HG03521 (cell line): ENCODE results near the gene MACROD1.

Source experiments
- ATAC-seq: cut with Tn5 transposase; IDR thresholded peaks from one replicate; pipeline ENCODE4 v1.9.1; 2021; ENCODE audit warnings: mild to moderate bottlenecking, moderate library complexity; ENCODE audit not compliant: unreplicated experiment

Gene MACROD1

DNA sequence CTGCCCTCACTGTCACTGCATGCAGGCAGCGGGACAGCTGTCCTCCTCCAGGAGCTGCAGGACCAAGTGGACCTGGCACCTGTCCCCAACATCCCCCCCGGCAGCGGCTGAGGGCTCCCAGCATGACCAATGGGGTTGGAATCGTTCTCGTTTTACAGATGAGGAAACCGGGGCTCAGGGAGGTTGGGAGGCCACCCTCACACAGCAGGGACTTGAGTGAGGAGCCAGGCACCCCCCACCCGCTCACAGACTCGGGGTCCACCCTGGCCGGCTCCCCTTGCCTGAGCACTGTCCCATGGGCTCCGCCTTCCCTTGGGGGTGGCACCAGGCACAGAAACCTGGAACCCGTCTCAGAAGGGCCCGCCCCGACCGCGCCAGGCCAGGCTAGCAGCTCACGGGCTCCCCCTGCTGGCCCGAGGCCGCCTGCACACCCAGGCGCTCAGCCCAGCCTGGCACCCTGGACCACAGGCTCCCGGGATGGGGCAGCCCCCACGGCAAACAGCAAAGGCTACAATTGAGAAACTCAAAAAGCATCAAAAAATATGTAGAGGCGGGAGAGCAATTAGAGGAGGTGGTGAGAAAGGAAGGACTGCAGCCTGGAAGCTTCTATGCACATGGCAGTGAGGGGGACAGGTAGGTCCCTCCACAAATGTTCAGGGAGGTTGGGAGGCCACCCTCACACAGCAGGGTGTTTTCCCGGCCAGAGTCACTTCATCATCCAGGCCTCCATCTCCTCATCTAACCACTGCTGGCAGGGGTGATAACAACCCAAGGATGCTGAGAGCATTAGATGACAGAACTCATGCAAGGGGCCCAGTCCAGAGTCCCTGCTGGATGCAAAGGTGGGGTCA is 12.8 kb downstream of the MACROD1 start:
- ATAC-seq: no peak

DNA sequence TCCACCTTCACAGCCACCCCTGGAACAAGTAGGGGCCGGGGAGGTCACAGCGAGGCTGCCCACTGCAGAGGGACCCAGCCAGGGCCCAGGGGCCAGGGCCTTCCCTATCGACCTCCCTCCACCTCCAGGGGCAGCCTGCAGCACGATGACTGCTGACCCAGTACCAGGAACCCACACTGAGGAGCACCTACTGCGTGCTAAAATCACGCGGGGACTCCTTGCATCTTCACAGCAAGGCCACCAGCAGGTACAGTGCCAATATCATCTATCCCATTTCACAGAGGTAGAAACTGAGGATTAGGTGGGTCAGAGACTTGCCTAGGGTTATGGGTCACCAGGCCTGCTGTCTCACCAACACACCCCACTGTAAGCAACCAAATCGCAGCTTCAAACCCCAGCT is 14.6 kb downstream of the MACROD1 start:
- no peak for ATAC-seq

DNA sequence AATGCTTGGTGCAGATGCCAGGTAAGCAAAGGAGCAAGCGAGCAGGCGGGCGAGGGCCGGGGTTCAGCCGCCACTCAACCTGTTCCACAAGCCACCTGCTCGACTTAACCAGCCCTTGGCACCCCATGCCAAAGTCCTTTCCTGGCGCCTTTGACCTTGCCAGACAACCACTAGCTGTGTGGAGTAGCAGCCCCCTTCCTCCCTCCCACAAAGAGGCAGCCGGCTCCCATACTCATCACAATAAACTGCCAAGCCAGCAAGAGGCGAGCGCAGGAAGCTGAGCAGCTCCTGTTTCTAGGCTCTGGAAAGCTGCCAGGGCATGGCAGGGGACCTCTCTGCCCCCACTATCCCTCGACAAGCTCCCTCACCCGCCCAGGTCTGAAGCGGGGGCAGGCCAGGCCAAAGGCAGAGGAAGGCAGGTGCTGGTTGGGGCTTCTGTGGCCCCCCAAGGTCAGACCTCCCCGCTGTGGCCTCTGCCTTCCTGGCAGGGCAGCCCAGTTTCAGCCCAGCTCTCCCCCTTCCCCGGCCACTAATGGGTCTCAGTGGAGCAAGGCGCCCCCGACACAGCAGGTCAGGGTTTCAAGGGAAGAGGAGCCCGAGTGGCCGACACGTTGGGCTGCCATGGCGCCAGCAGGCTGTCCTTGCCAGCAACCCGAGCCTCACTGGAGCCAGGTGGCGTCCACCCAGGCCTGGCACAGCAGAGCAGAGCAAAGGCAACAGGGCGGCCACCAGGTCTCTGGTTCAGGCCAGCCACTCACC is 15.3 kb downstream of the MACROD1 start:
- no peak for ATAC-seq

DNA sequence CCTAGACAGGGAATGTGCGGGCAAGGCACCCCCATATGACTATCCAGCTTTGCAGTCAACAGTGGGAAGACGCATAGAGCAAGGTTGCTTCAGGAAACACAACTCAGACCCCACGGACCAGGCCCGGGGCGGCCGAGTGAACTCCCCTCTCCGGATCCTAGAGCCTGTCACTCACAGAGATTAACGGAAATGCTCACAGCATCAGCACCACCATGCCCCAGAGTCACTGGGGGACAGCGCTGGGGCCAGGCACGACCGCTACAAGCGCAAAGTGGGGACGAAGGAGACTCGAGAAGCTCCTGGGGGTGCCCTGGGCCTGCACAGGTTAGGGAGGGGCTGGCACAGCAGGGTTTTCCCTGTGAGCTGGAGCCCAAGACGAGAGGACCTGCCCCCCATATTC is 15.9 kb downstream of the MACROD1 start:
- no peak for ATAC-seq

DNA sequence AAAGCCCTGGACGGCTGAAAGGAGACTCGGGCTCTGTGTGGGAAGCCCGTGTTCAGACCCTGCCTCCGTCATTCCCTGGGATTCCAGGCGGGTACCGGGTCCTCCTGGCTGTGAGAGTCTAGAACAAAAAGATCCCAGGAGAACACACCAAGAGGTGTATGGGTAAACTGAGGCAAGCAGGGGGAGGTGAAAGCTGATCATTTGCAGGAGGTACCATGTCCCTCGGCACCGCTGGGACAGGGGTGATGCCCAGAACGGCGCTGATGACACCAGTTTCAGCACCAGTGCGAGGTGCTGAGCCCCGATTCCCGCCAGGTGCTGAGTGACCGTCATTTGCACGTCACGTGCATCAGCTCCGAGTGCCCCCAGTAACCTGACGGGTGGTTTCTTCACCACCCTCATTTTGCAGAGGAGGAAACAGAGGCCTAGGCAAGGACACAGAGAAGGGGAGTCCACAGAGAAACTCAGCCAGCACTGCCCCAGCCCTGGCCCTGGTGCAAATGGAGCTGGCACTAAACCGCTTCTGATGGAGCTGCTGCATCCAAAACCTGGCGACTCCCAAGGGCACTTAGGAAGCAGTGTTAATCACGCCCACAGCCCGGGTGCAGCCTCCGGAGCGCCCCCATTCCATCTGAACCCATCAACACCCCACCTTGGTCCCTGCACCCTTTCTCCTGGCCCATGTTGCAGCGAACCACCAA is 16.8 kb downstream of the MACROD1 start:
- no peak for ATAC-seq

DNA sequence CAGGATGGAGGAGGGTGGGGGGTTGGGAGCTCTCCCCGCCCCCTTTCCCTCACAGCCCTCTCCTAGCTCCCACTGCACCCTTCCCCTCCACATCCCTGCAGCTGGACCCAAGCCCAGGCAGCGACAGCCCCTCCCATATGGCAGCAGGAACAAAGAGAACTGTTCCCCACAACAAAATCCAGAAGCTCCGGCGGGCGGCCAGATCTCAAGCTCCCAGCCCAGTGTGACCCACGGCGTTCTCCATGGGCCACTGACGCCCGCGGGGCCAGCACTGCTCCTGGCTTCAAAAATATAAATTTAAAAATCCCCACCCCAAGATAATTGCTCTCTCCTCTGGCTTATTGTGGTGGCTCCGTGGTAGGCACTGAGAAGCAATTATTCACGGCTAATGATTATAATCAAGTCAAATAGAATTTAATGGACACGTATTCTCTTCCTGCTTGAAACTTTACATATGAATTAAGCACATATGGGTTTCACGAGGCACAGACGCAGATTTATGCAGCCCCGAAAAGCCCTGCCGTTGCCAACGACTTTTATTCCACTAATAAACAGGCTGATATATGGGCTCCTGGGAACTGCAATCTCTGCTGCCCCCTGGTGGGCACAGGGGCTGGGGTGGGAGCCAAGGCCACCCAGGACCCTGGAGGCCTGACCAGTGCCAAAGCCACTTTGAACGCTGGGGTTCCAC is 17.5 kb downstream of the MACROD1 start:
- ATAC-seq: no peak

DNA sequence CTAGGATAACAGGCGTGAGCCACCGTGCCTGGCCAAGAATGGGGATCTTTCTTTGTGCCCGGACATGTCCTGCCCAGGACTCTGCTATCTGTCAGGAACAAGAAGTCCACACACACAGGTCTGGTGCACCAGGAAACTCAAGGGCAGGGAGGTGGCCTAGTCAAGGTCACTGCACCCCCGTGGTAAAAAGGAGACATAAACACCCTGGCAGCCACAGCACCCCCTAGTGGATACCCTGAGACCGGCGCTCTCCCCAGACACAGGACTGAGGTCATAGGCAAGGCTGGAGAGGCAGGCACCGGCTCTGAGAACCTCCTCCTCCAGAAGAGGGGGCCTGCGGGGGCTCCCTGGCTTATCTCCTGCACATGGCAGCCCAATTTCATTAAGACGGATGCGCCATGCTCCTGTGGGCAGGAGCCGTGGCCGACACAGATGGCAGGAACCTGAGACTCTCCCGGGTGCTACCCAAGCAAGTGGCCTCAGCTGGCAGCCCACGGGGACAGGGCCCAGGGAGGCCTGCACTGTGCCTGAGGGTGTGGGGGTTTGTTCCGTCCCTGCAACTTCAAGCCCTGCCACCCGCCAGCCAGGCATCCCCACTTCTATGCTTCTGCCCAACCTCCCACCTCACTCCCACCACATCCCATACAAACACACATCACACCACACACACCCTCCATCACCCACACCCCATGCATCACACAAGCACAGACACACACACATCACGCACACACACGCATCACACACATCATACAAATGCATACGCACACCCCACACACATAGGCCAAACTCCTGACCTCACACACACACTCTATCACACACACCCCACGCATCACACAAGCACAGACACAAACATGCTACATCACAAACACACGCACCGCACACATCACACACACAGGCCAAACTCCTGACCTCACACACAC is 19.6 kb downstream of the MACROD1 start:
- no peak for ATAC-seq

DNA sequence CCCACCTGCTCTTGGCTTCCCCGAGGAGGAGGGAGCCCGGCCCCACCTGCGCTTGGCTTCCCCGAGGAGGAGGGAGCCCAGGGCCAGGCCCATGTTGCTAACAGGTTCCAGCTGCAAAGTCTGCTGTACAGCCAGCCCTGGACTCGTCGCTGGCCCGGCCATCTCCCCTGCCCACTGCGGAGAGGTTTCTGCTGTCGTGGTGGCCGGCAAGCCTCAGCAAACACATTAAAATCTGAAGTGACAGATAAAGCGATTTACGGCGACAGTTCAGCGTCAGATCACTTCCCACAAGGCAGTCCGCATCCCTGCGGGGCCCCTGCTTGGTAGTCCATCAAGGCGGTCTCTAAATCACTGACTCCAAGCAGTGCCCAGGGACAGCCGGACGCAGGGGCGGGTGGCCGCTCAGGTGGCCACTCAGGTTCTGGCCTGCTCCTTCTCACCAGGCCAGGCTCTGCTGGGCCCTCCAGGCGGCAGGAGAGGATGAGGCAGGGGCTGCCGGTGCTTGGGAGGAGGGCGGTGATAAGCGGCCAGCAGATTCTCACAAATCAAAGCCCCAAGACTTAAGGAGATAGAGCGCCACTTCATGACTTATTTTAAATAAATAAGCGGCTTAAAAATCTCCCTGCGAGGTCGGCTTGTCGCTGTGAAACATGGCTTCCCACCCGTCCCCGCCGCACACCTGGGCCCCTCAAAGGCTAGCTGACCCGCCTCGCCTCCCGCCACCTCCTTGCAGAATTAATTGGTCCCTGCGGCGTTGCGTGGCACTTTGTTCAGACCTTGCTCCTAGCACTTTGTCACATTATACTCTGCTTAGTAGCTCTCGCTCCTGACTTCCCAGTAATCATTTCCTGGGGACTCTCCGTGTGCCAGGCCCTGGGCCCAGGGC is 21.1 kb downstream of the MACROD1 start:
- ATAC-seq: no peak

DNA sequence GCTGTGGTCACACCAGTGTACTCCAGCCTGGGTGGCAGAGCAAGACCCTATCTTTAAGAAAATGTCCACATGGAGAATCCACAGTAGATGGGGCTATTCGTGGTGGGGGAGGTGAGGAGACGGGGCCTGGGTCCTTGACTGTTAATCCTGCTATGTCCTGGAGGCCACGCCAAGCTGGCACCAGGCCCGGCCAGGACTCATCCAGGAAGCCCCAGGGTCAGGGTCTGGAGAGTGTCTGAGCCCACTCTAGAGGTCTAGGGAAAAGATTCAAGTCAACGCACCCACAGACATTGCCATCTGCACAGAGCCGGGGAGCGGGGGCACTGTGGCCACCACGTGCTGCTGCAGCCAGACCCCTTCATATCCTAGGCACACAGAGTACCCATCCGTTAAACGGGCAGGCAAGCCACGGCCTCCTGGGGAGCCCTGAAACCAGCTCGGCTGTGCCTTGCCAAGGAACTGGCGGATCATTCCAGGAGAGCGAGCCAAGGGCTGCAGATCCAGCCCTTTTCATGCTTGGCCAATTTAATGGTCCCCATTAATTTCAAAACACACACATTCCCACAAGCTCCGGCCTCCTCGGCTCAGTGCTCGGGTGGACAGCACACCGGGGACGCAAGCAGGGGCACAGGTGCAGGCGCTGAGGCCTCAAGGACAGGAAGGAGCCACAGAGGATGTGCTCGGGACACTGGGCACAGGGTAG is 24.7 kb downstream of the MACROD1 start:
- ATAC-seq: no peak

DNA sequence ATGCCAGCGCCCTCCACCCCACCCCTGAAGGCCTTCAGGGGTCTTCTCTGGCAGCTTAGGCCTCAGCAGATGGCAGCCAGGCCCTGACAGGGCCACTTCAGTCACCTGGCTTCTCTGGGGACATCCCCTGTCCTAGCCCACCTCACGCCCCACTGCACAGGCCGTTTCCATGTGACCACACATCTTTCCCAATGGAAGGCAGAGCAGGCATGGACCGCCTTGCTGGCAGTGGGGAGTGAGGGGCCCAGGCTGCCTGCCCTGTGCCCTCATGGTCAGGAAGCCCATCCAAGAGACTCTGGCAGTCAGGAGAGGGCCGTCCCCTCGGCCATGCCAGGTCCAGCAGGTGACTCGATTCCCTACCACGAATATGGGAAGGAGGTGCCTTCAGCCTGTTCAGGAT is 25.8 kb downstream of the MACROD1 start:
- no peak for ATAC-seq

DNA sequence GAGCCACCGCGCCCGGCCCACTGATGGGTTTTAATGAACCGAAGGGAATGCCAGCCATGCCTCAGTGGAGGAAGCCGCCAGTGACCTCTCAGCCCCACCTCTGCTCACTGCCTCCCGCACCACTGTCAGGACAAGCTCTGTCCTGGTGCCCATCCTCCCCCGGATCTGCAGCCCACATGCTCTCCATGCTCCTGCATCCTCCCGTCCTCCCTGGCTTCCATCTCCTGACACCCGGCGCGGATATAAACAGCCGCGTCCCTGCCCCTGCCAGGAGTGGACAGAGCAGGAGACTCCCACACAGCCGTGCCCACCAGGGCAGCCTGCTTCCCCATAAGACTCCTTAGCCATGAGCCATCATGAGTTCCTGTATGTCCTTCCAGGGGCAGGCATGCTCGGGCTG is 26.9 kb downstream of the MACROD1 start:
- ATAC-seq: no peak

DNA sequence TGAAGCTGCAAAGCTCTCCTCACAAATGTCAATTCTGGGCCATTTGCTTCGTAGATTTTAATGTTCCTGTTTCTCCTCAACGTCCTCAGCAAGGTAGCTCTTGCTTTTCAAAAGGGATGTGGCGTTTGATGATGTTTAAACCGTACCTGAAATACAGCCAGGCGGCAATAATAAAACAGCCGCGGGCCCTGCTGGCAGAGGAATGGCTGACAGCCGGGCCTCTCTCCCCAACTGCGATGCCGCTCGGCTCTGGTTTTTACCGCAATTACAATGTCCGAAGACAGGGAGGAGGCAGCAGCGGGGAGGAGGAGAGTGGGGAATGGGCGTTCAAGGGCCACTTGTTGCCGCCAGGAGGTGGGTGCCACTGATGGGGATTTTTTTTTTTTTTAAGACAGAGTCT is 27.5 kb downstream of the MACROD1 start:
- ATAC-seq: no peak

DNA sequence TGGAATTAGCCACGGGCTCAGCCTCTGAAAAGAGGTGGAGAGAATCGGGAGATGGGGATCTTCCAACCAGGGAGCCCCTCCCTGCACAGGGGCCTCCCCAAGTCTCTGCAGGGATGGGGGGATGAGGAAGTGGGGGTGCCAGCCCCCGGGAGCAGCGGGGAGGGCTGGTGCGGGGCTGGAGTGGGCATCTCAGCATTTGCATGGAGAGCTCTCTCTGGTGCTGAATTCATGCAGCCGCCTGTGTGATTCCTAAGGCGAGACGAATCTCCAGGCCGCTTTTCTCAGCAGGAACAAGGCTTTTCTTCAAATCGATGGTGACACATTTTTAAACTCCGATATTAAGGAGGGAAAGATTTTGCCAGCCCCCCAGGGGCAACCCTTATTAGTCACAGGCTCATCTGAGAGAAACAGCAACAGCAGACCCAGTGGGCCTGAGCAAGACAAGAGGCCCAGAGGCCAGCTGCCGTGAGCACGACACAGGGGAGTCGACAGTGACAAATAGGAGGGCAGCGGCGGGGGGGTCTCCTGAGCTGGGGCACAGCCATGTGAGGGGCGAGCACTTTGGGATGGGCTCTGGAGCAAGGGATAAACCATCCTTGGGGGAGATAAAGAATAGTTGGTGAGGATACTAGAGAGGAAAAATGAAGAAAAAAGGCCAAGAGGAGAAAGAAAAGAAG is 29.0 kb downstream of the MACROD1 start:
- ATAC-seq: no peak

DNA sequence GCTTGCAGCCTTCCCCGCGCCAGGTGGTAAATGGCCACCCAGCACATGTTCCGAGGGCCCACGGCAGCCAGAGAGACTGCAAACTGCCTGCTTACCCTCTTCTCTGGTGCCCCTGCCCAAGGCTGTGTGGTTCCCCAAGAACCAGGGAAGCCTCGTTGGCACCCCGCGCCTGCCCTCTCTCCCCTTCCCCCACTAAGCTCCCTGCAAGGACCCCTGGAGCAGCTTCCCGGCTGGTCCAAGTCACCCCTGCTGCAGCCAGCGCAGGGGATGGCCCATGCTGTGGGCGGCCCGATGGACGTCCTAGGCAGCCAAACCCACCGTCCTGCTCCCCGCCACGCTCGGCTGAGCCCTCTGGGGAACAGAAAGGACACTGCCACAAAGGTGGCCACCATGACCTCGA is 30.2 kb downstream of the MACROD1 start:
- no peak for ATAC-seq

DNA sequence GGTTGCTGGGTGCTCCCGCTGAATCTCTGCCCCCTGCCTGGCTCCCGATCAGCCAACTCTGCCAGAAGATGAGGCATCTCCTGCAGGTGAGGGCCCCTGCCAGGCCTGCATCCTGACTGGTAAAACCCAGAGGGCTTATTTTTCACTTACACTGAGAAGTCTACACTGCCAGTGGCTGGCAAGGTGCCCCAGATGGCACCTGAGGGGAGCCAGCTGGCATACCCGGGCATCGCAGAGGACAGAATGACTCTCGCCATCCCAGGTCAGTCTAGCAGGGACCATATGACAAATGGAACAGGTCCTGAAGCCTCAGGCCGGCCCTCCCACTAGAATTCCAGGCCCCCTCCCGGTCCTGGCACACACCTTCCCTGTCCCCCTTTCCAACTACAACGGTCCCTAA is 30.9 kb downstream of the MACROD1 start:
- ATAC-seq: no peak

DNA sequence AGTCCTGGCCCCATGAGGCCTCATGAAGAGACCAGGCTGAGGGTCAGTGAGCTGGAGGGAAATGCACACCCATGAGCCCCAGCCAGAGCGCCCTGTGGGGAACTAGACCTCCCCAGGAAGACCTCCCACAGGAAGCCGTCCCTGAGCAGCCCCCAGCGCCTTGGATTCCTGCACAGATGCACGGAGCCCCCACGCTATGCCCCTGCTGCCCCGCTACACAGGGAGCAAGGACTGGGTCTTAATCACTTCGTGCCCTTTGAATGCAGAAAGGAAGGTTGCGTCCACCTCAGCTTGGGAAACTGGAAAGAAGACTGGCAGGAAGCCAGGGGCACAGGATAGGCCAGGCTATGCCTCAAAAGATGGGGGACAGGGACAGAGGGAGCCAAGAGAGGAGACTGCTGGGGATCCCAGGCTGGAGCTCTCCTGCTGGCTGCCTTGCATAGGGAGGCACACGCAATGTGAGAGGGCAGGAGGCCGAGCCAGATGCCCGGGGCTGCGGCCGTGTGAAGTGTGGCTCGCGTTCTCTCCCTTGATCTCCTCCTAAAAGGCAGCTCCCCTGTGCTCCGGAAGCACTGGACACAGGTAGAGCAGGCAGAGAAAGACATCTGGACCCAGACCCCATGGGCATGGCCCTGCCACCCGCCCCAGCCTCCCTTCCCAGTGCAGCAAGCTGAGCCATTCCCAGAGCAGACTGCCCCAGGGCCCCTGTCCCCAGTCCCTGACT is 32.8 kb downstream of the MACROD1 start:
- ATAC-seq: no peak

DNA sequence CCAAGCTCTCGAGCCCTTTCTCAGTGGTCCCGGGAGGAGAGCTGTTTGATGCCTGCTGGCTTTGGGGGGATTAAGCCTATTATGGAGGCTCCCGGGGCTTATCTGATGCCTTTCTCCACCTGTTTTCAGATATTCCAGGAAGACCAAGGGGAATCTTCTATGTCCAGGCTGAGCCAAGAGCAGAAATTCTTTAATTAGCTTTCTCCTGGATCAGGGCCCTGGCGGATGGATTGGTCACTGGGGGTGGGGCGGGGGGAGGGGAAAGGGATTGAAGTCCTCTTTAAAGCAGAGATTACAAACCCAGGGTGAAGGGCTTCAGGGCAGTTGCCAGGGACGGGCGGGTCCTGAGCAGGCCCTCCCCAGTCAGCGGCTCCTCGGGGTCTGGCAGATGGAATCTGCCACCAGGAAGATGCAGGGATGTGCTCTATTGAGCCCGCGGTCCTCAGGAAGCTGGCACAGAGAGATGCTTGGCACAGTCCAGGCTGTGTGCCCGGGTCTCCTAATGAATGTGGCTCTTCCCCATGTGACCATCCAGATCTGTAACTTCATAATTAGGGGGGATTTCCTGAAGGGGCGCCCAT is 33.6 kb downstream of the MACROD1 start:
- ATAC-seq: no peak
